HEK293 (cell line): Measurements from ENCODE around the gene TSR3.

Source experiments
- ELK4 ChIP-seq: IDR thresholded peaks from 2 replicates; pipeline ENCODE4 v1.6.1; 2011; ENCODE audit warnings: mild to moderate bottlenecking, low read depth, low read length, borderline replicate concordance
- KLF7 ChIP-seq: fragments of 450-650 bp; formaldehyde crosslinking; IDR thresholded peaks from 2 replicates; pipeline ENCODE4 v1.5.1; 2016; ENCODE audit warnings: missing biosample characterization, missing genetic modification characterization, borderline replicate concordance
- ZBTB8A ChIP-seq: fragments of 450-650 bp; formaldehyde crosslinking; IDR thresholded peaks from 2 replicates; pipeline ENCODE4 v1.5.1; 2016; ENCODE audit warnings: missing biosample characterization, missing genetic modification characterization
- ZNF274 ChIP-seq, 2 experiments: fragments of 200-500 bp in 1 of 2; fragments of 450-650 bp in 1 of 2; sonication (Bioruptor generic) in 1 of 2; formaldehyde crosslinking in 1 of 2; IDR thresholded peaks; 2 replicates each; pipeline versions ENCODE4 v1.5.1 to v1.6.1; 2014 to 2016; ENCODE audit warnings: borderline replicate concordance in 1 of 2, inconsistent platforms in 1 of 2, low read length in 1 of 2, missing biosample characterization in 1 of 2, missing genetic modification characterization in 1 of 2
- ZNF354C ChIP-seq: fragments of 450-650 bp; formaldehyde crosslinking; IDR thresholded peaks from 2 replicates; pipeline ENCODE4 v1.5.1; 2016; ENCODE audit warnings: missing biosample characterization, missing genetic modification characterization, low read depth, borderline replicate concordance
- TF ChIP-seq, protein P1 (sequence below): fragments of 450-650 bp; formaldehyde crosslinking; IDR thresholded peaks from 2 replicates; pipeline ENCODE4 v1.5.1; 2016; ENCODE audit warnings: missing biosample characterization, missing genetic modification characterization
- TF ChIP-seq, protein P2 (sequence below): fragments of 450-650 bp; formaldehyde crosslinking; IDR thresholded peaks from 2 replicates; pipeline ENCODE4 v1.5.1; 2016; ENCODE audit warnings: missing biosample characterization, missing genetic modification characterization

- TF ChIP-seq, protein P1, sequence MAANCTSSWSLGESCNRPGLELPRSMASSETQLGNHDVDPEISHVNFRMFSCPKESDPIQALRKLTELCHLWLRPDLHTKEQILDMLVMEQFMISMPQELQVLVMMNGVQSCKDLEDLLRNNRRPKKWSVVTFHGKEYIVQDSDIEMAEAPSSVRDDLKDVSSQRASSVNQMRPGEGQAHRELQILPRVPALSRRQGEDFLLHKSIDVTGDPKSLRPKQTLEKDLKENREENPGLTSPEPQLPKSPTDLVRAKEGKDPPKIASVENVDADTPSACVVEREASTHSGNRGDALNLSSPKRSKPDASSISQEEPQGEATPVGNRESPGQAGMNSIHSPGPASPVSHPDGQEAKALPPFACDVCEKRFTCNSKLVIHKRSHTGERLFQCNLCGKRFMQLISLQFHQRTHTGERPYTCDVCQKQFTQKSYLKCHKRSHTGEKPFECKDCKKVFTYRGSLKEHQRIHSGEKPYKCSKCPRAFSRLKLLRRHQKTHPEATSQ (tag by site-specific recombination): no peak
- no peak for TF ChIP-seq ZNF354C (tag by site-specific recombination)
- TF ChIP-seq ELK4: no peak
- TF ChIP-seq ZBTB8A (tag by site-specific recombination): no peak
- TF ChIP-seq, protein P2, sequence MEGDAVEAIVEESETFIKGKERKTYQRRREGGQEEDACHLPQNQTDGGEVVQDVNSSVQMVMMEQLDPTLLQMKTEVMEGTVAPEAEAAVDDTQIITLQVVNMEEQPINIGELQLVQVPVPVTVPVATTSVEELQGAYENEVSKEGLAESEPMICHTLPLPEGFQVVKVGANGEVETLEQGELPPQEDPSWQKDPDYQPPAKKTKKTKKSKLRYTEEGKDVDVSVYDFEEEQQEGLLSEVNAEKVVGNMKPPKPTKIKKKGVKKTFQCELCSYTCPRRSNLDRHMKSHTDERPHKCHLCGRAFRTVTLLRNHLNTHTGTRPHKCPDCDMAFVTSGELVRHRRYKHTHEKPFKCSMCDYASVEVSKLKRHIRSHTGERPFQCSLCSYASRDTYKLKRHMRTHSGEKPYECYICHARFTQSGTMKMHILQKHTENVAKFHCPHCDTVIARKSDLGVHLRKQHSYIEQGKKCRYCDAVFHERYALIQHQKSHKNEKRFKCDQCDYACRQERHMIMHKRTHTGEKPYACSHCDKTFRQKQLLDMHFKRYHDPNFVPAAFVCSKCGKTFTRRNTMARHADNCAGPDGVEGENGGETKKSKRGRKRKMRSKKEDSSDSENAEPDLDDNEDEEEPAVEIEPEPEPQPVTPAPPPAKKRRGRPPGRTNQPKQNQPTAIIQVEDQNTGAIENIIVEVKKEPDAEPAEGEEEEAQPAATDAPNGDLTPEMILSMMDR (tag by site-specific recombination): no peak
- no peak for TF ChIP-seq KLF7
- TF ChIP-seq ZNF274 (IDR thresholded peaks at IDR 0.05; ENCODE audit: low read length): no peak
- TF ChIP-seq ZNF274 (tag by site-specific recombination; IDR thresholded peaks at IDR 0.05; ENCODE audit: borderline replicate concordance): no peak
Observed at GRCh38 chr16:1364510-1364909, 12.8 kb upstream of the TSR3 start.
